Mesothelial cell of epicardium (in vitro differentiated cells): ENCODE measurements around the gene APOBEC3G. TPM values are rescaled to one million over a fixed set of nuclear protein-coding genes. Genes with fewer than 3 reads are reported as not detected.

ENCODE experiments used
- DNase-seq, 2 experiments: peaks; one replicate each; pipeline ENCODE4 v3.0.0; 2021; ENCODE audit warnings: low spot score in 2 of 2; ENCODE audit not compliant: unreplicated experiment in 2 of 2
- H3K27ac Mint-ChIP-seq: 2 replicates; pipeline ENCODE4 v1.8.0; 2021; ENCODE audit warnings: mixed read lengths
- H3K27me3 Mint-ChIP-seq: 2 replicates; pipeline ENCODE4 v1.8.0; 2021; ENCODE audit warnings: low read depth, mixed read lengths
- H3K36me3 Mint-ChIP-seq: 2 replicates; pipeline ENCODE4 v1.8.0; 2021; ENCODE audit warnings: mixed read lengths
- H3K4me1 Mint-ChIP-seq: 2 replicates; pipeline ENCODE4 v1.8.0; 2021; ENCODE audit warnings: mixed read lengths
- H3K4me3 Mint-ChIP-seq: 2 replicates; pipeline ENCODE4 v1.8.0; 2021; ENCODE audit warnings: mild to moderate bottlenecking, moderate library complexity, mixed read lengths
- H3K9me3 Mint-ChIP-seq: 2 replicates; pipeline ENCODE4 v1.8.0; 2021; ENCODE audit warnings: mixed read lengths
- total RNA-seq: library from RNA; stranded (reverse); gene quantifications from 3 replicates; pipeline ENCODE4 v1.2.1, GENCODE V29; 2021
- TF ChIP-seq, protein P1 (sequence below): fragments of 200-600 bp; sonication (generic); IDR thresholded peaks from one replicate; pipeline ENCODE4 v1.5.0; 2021; ENCODE audit warnings: antibody characterized with exemption; ENCODE audit not compliant: unreplicated experiment

The APOBEC3G gene
- total RNA-seq, 1 donor from 2014 or later: 5.5 TPM

DNA sequence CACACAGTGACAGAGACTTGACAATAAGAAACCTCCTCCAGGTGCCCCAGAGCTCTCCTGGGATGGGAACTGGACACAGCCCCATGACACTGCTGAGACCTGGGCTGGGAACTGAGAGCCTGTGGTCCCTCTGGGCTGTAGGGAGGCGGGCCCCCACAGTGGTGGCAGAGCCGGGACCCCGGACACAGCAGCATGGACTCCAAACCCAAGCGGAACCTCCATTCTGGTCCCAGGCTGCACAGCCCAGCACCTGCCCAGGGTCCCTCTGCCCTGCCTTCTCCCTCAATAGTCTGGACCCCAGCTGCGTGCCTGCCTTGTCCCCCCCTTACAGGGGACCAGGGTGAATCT lies 11.6 kb downstream of the APOBEC3G start:
- TF ChIP-seq, protein P1, sequence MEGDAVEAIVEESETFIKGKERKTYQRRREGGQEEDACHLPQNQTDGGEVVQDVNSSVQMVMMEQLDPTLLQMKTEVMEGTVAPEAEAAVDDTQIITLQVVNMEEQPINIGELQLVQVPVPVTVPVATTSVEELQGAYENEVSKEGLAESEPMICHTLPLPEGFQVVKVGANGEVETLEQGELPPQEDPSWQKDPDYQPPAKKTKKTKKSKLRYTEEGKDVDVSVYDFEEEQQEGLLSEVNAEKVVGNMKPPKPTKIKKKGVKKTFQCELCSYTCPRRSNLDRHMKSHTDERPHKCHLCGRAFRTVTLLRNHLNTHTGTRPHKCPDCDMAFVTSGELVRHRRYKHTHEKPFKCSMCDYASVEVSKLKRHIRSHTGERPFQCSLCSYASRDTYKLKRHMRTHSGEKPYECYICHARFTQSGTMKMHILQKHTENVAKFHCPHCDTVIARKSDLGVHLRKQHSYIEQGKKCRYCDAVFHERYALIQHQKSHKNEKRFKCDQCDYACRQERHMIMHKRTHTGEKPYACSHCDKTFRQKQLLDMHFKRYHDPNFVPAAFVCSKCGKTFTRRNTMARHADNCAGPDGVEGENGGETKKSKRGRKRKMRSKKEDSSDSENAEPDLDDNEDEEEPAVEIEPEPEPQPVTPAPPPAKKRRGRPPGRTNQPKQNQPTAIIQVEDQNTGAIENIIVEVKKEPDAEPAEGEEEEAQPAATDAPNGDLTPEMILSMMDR: no peak
- H3K4me1 Mint-ChIP-seq: peaks cover 7% of the 10 kb centered on the region
- no peak for DNase-seq
- H3K36me3 Mint-ChIP-seq: no peaks in the 10 kb centered on the region
- no peaks in the 10 kb centered on the region for H3K27me3 Mint-ChIP-seq
- H3K4me3 Mint-ChIP-seq: no peak overlapping the region
- no peak overlapping the region for H3K27ac Mint-ChIP-seq
- no peaks in the 10 kb centered on the region for H3K9me3 Mint-ChIP-seq

DNA sequence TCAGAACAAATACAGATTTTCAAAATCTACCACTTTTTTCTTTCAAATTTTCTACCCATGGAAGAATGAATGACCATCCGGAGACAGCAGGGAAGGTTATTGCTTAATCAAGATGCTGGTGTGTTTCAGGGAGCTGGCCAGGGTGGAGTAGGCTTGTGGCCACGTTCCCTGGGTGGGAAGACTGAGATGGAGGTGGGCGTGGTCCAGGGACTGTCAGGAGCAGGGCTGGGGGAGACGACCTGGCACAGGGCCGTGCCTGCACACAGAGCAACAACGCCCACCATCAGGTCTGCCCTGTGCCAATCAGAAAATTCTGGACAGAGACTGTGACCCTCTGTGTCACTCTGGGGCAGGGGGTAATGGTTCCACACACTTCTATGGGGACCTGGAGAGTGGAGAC lies 12.9 kb downstream of the APOBEC3G start:
- Mint-ChIP-seq H3K36me3 (no peaks in the 10 kb centered on the region), H3K4me1 (peaks cover 7% of the 10 kb centered on the region), H3K27me3 (no peaks in the 10 kb centered on the region), H3K4me3 (no peak overlapping the region), H3K27ac (no peak overlapping the region), H3K9me3 (no peaks in the 10 kb centered on the region)
- TF ChIP-seq, protein P1: no peak
- DNase-seq: no peak

DNA sequence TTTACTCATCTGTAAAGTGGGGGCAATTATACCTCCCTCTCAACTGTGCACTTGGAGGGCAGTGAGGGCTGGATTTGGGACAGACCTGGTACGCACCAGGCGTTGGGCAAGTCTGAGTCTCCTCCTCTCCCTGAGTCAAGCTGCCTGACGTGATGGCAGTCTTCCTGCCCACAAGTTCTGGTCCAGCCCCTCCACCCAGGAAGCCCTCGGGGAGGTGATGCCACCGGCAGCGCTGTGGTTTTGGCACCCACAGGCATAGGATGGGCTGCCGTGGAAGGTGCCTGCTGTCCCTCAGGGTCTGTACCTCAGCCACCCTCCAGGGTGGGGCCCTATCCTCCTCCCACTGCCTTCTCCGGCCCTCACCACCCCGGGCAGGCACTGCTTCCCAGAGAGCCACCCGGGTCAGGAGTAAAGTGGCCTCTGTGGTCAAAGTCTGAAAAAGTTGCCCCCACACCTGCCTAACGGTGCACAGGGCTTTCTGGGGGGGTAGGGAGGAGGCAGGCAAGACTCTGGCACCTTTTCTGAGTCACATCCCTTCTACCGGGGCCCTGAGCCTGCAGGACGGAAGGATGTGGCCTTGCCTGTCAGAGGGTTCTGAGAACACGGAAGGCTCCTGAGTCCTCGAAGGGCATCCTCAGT lies 13.5 kb downstream of the APOBEC3G start:
- H3K27me3 Mint-ChIP-seq: no peaks in the 10 kb centered on the region
- no peak overlapping the region for H3K4me3 Mint-ChIP-seq
- H3K27ac Mint-ChIP-seq: no peak overlapping the region
- H3K4me1 Mint-ChIP-seq: peaks cover 7% of the 10 kb centered on the region
- H3K36me3 Mint-ChIP-seq: no peaks in the 10 kb centered on the region
- DNase-seq: no peak
- TF ChIP-seq, protein P1: no peak
- H3K9me3 Mint-ChIP-seq: no peaks in the 10 kb centered on the region

DNA sequence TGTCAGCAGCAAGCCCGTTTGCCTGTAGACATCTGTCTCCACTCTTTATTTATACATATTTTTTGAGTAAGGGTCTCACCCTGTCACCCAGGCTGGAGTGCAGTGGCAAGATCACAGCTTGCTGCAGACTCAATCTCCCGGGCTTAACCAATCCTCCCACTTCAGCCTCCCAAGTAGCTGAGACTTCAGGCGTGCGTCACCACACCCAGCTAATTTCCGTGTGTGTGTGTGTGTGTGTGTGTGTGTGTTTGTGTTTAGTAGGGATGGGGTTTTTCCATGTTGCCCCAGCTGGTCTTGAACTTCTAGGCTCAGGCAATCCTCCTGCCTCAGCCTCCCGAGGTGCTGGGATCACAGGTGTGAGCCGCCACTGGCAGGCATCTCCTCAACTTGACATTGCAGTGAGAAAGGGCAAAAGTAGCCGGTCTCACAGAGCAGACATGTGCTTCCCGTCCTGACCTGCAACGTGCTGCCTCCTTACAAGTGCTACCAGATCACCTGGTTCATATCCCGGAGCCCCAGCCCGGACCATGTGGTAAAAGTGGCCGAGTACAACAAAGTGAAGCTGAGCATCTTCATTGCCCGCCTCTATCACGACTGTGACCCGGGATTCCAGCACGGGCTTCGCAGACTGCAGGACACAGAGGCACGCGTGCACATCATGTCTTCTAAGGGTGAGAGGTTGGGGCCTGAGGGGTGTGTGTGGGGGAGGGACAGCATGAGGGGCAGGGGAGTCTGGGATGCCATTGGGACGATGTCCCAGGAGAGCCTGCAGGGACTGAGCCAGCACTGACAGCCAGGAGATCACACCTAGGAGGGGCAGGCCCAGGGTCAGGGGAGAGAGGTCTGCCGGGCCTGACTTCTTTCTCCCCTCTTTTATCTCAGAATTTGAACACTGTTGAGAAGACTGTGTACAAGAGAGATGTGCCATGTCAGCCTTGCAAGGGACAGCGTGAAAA lies 14.3 kb downstream of the APOBEC3G start:
- Mint-ChIP-seq H3K36me3 (no peaks in the 10 kb centered on the region), H3K27ac (no peak overlapping the region), H3K4me1 (peaks cover 7% of the 10 kb centered on the region), H3K27me3 (no peaks in the 10 kb centered on the region), H3K4me3 (no peak overlapping the region), H3K9me3 (no peaks in the 10 kb centered on the region)
- TF ChIP-seq, protein P1: no peak
- DNase-seq: no peak

DNA sequence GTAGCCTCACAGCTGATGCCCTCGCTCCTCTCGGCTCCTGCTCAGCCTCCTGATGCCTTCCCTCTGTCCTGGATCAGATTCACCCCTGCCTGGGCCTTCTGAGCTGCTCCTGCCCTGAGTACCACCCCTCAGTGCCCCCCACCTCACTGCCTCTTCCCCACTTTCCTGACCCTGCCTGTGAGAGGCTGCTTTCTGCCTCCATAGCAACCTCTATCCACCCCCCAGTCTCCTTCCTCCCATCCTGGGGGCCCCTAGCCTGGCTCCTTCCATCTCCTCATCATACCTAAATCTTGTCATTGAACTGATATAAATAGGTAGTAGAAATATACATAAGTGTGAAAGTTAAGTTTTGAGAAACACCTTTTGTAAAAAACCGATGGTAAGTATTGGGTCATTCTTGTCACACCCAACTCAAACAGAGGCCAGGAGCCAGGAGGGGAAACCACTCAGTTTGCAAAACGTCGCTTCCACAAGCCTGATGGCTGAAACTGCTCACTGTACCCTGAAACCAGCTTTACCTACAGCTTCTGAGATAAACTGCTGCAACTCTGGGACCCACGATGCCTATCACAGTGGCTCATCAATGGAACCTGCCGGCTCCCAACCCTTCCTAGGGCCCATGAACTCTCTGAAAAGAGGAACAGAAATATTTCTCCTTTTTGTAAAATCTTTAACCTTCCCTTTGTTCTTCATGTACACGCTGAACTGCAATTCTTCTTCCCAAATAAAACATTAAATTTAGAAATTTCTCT lies 15.2 kb downstream of the APOBEC3G start:
- Mint-ChIP-seq H3K36me3 (no peaks in the 10 kb centered on the region), H3K27me3 (no peaks in the 10 kb centered on the region), H3K4me1 (peaks cover 11% of the 10 kb centered on the region), H3K27ac (no peak overlapping the region), H3K9me3 (no peaks in the 10 kb centered on the region), H3K4me3 (no peak overlapping the region)
- no peak for DNase-seq
- TF ChIP-seq, protein P1: no peak
